Liver (tissue), 9 donors: ENCODE results near the gene CHSY1. TPM values are rescaled to one million over a fixed set of nuclear protein-coding genes. Genes with fewer than 3 reads are reported as not detected.

Experiments
- DNase-seq: peaks from one replicate; pipeline ENCODE4 v3.0.0-alpha.2; 2017; ENCODE audit warnings: low spot score
- H3K27ac ChIP-seq, 2 donors: one replicate each; pipeline ENCODE4 v1.7.0; 2013; ENCODE audit warnings: inconsistent platforms in 2 of 2, low read length in 2 of 2, control low read depth in 1 of 2, low read depth in 1 of 2, mild to moderate bottlenecking in 1 of 2
- H3K27me3 ChIP-seq, 4 donors: one replicate each; pipeline versions ENCODE4 v1.6.1 to v1.7.0; 2013; ENCODE audit warnings: low read length in 3 of 4, inconsistent platforms in 1 of 4, mild to moderate bottlenecking in 1 of 4, moderate library complexity in 1 of 4; ENCODE audit not compliant: control insufficient read depth in 4 of 4, insufficient read depth in 4 of 4
- H3K36me3 ChIP-seq, 4 donors: one replicate each; pipeline versions ENCODE4 v1.6.1 to v1.7.0; 2013; ENCODE audit warnings: low read length in 3 of 4, mild to moderate bottlenecking in 3 of 4, low read depth in 1 of 4, moderate library complexity in 1 of 4; ENCODE audit not compliant: control insufficient read depth in 4 of 4, insufficient read depth in 3 of 4
- H3K4me1 ChIP-seq, 4 donors: one replicate each; pipeline versions ENCODE4 v1.6.1 to v1.7.0; 2013; ENCODE audit warnings: low read length in 3 of 4, mild to moderate bottlenecking in 3 of 4, moderate library complexity in 1 of 4; ENCODE audit not compliant: control insufficient read depth in 4 of 4, insufficient read depth in 4 of 4
- H3K4me3 ChIP-seq, 3 donors: one replicate each; pipeline versions ENCODE4 v1.6.1 to v1.7.0; 2013; ENCODE audit warnings: low read length in 3 of 3, control low read depth in 1 of 3, low read depth in 1 of 3, mild to moderate bottlenecking in 1 of 3
- H3K9ac ChIP-seq, 2 donors: one replicate each; pipeline ENCODE4 v1.7.0; 2013; ENCODE audit warnings: low read length in 2 of 2, mild to moderate bottlenecking in 2 of 2, moderate library complexity in 2 of 2, control low read depth in 1 of 2, low read depth in 1 of 2
- H3K9me3 ChIP-seq, 4 donors: one replicate each; pipeline versions ENCODE4 v1.6.1 to v1.7.0; 2013; ENCODE audit warnings: low read length in 3 of 4; ENCODE audit not compliant: control insufficient read depth in 4 of 4
- ATF3 ChIP-seq: IDR thresholded peaks from 2 replicates; pipeline ENCODE4 v1.6.1; 2016; ENCODE audit warnings: antibody characterized with exemption
- CTCF ChIP-seq: fragments of 150-350 bp; IDR thresholded peaks from 2 replicates; pipeline ENCODE4 v1.5.1; 2017; ENCODE audit warnings: improper control_type of control experiment, low read depth, low read length; ENCODE audit not compliant: missing input control
- EGR1 ChIP-seq, 2 donors: IDR thresholded peaks; 2 replicates each; pipeline ENCODE4 v1.6.1; 2016 to 2018; ENCODE audit warnings: antibody characterized with exemption in 2 of 2, low read depth in 2 of 2
- FOXA1 ChIP-seq: IDR thresholded peaks from 2 replicates; pipeline ENCODE4 v1.6.1; 2016; ENCODE audit warnings: antibody characterized with exemption
- FOXA2 ChIP-seq: IDR thresholded peaks from 2 replicates; pipeline ENCODE4 v1.6.1; 2016; ENCODE audit warnings: antibody characterized with exemption
- GABPA ChIP-seq, 2 donors: IDR thresholded peaks in 1 of 2; conservative IDR thresholded peaks in 1 of 2; 2 replicates each; pipeline ENCODE4 v1.6.1; 2016; ENCODE audit warnings: antibody characterized with exemption in 2 of 2, mild to moderate bottlenecking in 1 of 2, moderate library complexity in 1 of 2
- HNF4A ChIP-seq, 2 donors: conservative IDR thresholded peaks; 2 replicates each; pipeline ENCODE4 v1.6.1; 2016; ENCODE audit warnings: antibody characterized with exemption in 2 of 2, mild to moderate bottlenecking in 2 of 2
- HNF4G ChIP-seq: IDR thresholded peaks from 2 replicates; pipeline ENCODE4 v1.6.1; 2016; ENCODE audit warnings: antibody characterized with exemption
- JUND ChIP-seq, 2 donors: IDR thresholded peaks; 2 replicates each; pipeline ENCODE4 v1.6.1; 2016; ENCODE audit warnings: antibody characterized with exemption in 2 of 2
- MAX ChIP-seq: IDR thresholded peaks from 2 replicates; pipeline ENCODE4 v1.6.1; 2016; ENCODE audit warnings: antibody characterized with exemption
- NR2F2 ChIP-seq: IDR thresholded peaks from 2 replicates; pipeline ENCODE4 v1.6.1; 2016; ENCODE audit warnings: antibody characterized with exemption
- RAD21 ChIP-seq, 2 donors: IDR thresholded peaks; 2 replicates each; pipeline ENCODE4 v1.6.1; 2016; ENCODE audit warnings: antibody characterized with exemption in 2 of 2, mild to moderate bottlenecking in 2 of 2
- REST ChIP-seq: IDR thresholded peaks from 2 replicates; pipeline ENCODE4 v1.6.1; 2016; ENCODE audit warnings: antibody characterized with exemption, mild to moderate bottlenecking
- RXRA ChIP-seq, 2 donors: IDR thresholded peaks; 2 replicates each; pipeline ENCODE4 v1.6.1; 2017 to 2018; ENCODE audit warnings: antibody characterized with exemption in 2 of 2, mild to moderate bottlenecking in 1 of 2
- SP1 ChIP-seq: IDR thresholded peaks from 2 replicates; pipeline ENCODE4 v1.6.1; 2018; ENCODE audit warnings: antibody characterized with exemption, mild to moderate bottlenecking
- TAF1 ChIP-seq: conservative IDR thresholded peaks from 2 replicates; pipeline ENCODE4 v1.6.1; 2016; ENCODE audit warnings: antibody characterized with exemption, mild to moderate bottlenecking
- YY1 ChIP-seq: IDR thresholded peaks from 2 replicates; pipeline ENCODE4 v1.6.1; 2016; ENCODE audit warnings: antibody characterized with exemption, mild to moderate bottlenecking
- ZBTB33 ChIP-seq: IDR thresholded peaks from 2 replicates; pipeline ENCODE4 v1.6.1; 2016; ENCODE audit warnings: antibody characterized with exemption
- whole genome bisulfite sequencing: extraction: QIAGEN DNeasy Blood & Tissue Kit; methylation state at CpG from one replicate; pipeline ENCODE4 v1.1.7; 2013; 5-methylcytosine and 5-hydroxymethylcytosine counted together
- polyA plus RNA-seq, 2 donors: library from polyadenylated mRNA; stranded (reverse) in 1 of 2; unstranded in 1 of 2; fragments of 200-250 nt in 1 of 2; fragments of >200 nt in 1 of 2; fragmentation: Nextera tagmentation in 1 of 2; extraction: Ambion mirVana in 1 of 2; gene quantifications; one replicate each; pipeline versions ENCODE4 v1.2.1 to v1.2.3, GENCODE V29; 2013 to 2015
- total RNA-seq, 2 donors: library from RNA; depleted of rRNA; stranded (reverse); fragments of >200 nt; gene quantifications; one replicate each; pipeline ENCODE4 v1.2.3, GENCODE V29; 2014
- donor health status: healthy.
- donor health status: healthy.
- donor health status: healthy.
- donor health status: healthy.
- donor health status: healthy.

CHSY1 gene
- total and polyA plus RNA-seq, 4 donors = 1.4 to 12.3 (median 6.6) TPM

GRCh38 chr15:101165905-101166471 is 85.9 kb downstream of the CHSY1 start:
- peaks cover 0 to 3% (median 0%) of the 10 kb centered on the region in 4 donors for H3K4me1 ChIP-seq
- DNase-seq = no peak
- no peak overlapping the region for H3K9ac ChIP-seq
- peaks cover 0 to 1% (median 0%) of the 10 kb centered on the region in 4 donors for H3K36me3 ChIP-seq
- no peaks in the 10 kb centered on the region for H3K27me3 ChIP-seq
- no peak for TF ChIP-seq ATF3
- WGBS = 87% methylated on average over 2 of the region's 2 CpGs
- peaks cover 3 to 11% (median 9%) of the 10 kb centered on the region in 4 donors for H3K9me3 ChIP-seq
- no peak overlapping the region for H3K4me3 ChIP-seq
- H3K27ac ChIP-seq = no peak overlapping the region

GRCh38 chr15:101162701-101163483 is 89.0 kb downstream of the CHSY1 start:
- Histone ChIP-seq H3K36me3 (peaks cover 0 to 1% (median 0%) of the 10 kb centered on the region in 4 donors), H3K27me3 (no peaks in the 10 kb centered on the region)
- WGBS = 71% methylated on average over 12 of the region's 12 CpGs

More at GRCh38 chr15:101162701-101163483, 89.0 kb downstream of the CHSY1 start:
- Histone ChIP-seq H3K4me1 (no peaks in the 10 kb centered on the region), H3K4me3 (no peak overlapping the region), H3K27ac (no peak overlapping the region), H3K9me3 (peaks cover 3 to 11% (median 9%) of the 10 kb centered on the region in 4 donors), H3K9ac (no peak overlapping the region)
- TF ChIP-seq NR2F2 = no peak
- no peak for TF ChIP-seq ATF3
- TF ChIP-seq RXRA (IDR thresholded peaks at IDR 0.05) = no peak
- no peak for TF ChIP-seq ZBTB33
- TF ChIP-seq FOXA1 = no peak
- no peak for TF ChIP-seq EGR1 (IDR thresholded peaks at IDR 0.05; ENCODE audit: low read depth in 2 of 2)
- no peak for TF ChIP-seq FOXA2
- TF ChIP-seq CTCF = no peak
- no peak for TF ChIP-seq HNF4A (conservative IDR thresholded peaks at IDR 0.05)
- no peak for TF ChIP-seq GABPA (IDR thresholded peaks at IDR 0.05 in 1 of 2, conservative IDR thresholded peaks at IDR 0.05 in 1 of 2)
- no peak for TF ChIP-seq RAD21 (IDR thresholded peaks at IDR 0.05)
- no peak for TF ChIP-seq HNF4G
- TF ChIP-seq SP1 = no peak
- TF ChIP-seq REST = no peak
- TF ChIP-seq MAX = no peak
- TF ChIP-seq JUND (IDR thresholded peaks at IDR 0.05) = no peak
- no peak for TF ChIP-seq YY1
- no peak for TF ChIP-seq TAF1
- DNase-seq = no peak
